Measurements from ENCODE around the gene PRRC2B. TPM values are rescaled to one million over a fixed set of nuclear protein-coding genes. Genes with fewer than 3 reads are reported as not detected.

PRRC2B gene
- total and polyA plus RNA-seq, 9 donors: 86.7 to 319 (median 234) TPM

DNA sequence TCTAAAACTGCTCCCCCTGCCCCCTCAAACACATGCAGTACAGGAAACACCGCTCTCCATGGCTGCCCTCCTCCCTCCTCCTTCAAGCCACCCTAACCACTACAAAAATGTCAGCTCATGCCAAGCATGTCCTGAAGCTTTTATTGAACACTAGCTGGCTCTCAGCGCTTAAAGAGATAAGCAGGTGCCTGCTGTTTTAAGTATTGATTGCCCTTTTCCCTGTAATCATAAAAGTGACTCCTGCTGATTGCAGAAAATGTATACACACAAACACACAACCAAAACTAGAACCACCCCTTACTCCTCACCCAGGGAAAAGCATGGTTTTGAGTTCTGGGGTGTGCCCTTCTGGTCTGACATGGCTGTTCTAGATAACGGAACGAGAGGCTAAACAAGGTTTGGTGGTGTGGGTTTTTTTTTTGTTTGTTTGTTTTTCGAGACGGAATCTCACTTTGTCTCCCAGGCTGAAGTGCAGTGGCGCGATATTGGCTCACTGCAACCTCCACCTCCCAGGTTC, 140.9 kb downstream of the PRRC2B start:
- Histone ChIP-seq H3K9me3 (no peaks in the 10 kb centered on the region), H3K4me3 (no peak overlapping the region), H3K27me3 (no peaks in the 10 kb centered on the region), H3K27ac (no peak overlapping the region), H3K4me1 (ENCODE audit: insufficient read depth) (peaks cover 7% of the 10 kb centered on the region), H3K36me3 (no peaks in the 10 kb centered on the region)
- WGBS, 3 donors: 53 to 60% (median 58%) methylated on average over 8 of the region's 8 CpGs
- DNase-seq: no peak
- TF ChIP-seq, protein P1, sequence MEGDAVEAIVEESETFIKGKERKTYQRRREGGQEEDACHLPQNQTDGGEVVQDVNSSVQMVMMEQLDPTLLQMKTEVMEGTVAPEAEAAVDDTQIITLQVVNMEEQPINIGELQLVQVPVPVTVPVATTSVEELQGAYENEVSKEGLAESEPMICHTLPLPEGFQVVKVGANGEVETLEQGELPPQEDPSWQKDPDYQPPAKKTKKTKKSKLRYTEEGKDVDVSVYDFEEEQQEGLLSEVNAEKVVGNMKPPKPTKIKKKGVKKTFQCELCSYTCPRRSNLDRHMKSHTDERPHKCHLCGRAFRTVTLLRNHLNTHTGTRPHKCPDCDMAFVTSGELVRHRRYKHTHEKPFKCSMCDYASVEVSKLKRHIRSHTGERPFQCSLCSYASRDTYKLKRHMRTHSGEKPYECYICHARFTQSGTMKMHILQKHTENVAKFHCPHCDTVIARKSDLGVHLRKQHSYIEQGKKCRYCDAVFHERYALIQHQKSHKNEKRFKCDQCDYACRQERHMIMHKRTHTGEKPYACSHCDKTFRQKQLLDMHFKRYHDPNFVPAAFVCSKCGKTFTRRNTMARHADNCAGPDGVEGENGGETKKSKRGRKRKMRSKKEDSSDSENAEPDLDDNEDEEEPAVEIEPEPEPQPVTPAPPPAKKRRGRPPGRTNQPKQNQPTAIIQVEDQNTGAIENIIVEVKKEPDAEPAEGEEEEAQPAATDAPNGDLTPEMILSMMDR (IDR thresholded peaks at IDR 0.05): no peak
- no peak for TF ChIP-seq EP300 (IDR thresholded peaks at IDR 0.05)
- no peak for TF ChIP-seq POLR2A (IDR thresholded peaks at IDR 0.05)
- intact Hi-C loops (cut with DNase I): loop anchor here in 1 of 4 donors (10.0 kb wide), 1 partner anchor 200 kb away; no protein-coding TSS in a partner anchor

DNA sequence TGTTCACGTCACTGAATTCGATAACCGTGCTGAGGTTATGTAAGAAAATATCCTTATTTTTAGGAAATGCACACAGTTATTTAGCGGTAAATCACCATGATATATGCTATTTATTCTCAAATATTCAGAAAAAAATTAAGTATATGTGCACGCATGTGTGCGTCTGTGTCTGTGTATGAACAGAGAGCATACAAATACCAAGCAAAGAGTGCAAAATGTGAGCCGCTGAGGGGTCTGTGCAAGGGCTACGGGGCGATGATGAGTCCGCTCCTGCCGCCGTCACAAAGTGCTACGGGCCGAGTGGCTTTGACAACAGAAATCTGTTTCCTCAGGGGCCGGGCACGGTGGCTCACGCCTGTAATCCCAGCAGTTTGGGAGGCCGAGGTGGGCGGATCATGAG, 144.1 kb downstream of the PRRC2B start:
- no peak overlapping the region for H3K27ac ChIP-seq
- TF ChIP-seq, protein P1 (IDR thresholded peaks at IDR 0.05): no peak
- TF ChIP-seq POLR2A (IDR thresholded peaks at IDR 0.05): no peak
- intact Hi-C loops (cut with DNase I): loop anchor here in 1 of 4 donors (10.0 kb wide), 1 partner anchor 197 kb away; no protein-coding TSS in a partner anchor
- H3K9me3 ChIP-seq: no peaks in the 10 kb centered on the region
- no peak overlapping the region for H3K4me3 ChIP-seq
- DNase-seq: no peak
- WGBS, 3 donors: 94 to 95% (median 95%) methylated on average over 19 of the region's 19 CpGs
- H3K27me3 ChIP-seq: no peaks in the 10 kb centered on the region
- no peaks in the 10 kb centered on the region for H3K4me1 ChIP-seq (ENCODE audit: insufficient read depth)
- no peaks in the 10 kb centered on the region for H3K36me3 ChIP-seq

DNA sequence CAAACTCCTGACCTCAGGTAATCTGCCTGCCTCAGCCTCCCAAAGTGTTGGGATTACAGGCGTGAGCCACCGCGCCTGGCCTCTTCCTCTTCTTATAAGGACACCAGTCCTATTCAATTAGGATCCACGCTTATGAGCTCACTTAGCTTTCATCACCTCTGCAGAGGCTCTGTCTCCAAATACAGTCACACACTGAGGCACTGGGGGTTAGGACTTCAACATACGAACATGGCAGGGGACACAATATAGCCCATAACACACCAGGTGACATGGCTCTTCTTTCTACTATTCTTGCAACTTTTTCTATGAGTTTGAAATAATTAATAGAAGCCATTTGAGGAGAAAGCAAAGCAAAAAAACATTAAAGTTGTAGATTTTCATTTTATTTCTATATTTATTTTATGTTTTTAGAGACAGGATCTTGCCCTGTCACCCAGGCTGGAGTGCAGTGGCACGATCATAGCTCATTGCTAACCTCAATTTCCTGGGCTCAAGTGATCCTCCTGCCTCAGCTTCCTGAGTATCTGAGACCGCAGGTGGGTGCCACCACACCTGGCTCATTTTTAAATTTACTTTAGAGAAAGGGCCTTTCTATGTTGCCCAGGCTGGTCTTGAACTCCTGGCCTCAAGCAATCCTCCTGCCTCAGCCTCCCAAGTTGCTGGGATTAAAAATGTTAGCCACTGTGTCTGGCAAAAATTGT, 145.5 kb downstream of the PRRC2B start:
- no peak for TF ChIP-seq POLR2A (IDR thresholded peaks at IDR 0.05)
- H3K9me3 ChIP-seq: peaks cover 3 to 5% of the 10 kb centered on the region in 2 donors
- no peak overlapping the region for H3K27ac ChIP-seq
- no peaks in the 10 kb centered on the region for H3K27me3 ChIP-seq
- intact Hi-C loops (cut with DNase I): loop anchor here in 1 of 4 donors (10.0 kb wide), 1 partner anchor 195 kb away; no protein-coding TSS in a partner anchor
- DNase-seq: no peak
- H3K36me3 ChIP-seq: no peaks in the 10 kb centered on the region
- whole genome bisulfite sequencing, 3 donors: 87 to 93% (median 90%) methylated on average over 7 of the region's 7 CpGs
- no peak overlapping the region for H3K4me3 ChIP-seq
- H3K4me1 ChIP-seq (ENCODE audit: insufficient read depth): no peaks in the 10 kb centered on the region

DNA sequence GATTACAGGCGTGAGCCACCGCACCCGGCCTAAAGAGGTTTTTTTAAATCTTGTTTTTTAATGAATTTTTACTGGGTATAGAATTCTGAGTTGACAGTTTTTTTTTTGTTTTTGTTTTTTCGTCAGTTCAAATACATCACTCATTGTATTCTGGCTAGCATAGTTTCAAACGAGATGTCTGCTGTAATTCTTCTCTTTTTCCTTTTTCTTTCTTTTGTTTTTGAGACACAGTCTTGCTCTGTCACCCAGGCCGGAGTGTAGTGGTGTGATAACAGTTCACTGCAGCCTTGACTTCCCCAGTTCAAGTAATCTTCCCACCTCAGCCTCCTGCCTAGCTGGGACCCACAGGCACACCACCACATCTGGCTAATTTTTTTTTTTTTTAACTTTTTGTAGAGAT, 149.3 kb downstream of the PRRC2B start:
- Histone ChIP-seq H3K36me3 (no peaks in the 10 kb centered on the region), H3K27ac (no peak overlapping the region), H3K4me3 (no peak overlapping the region), H3K4me1 (ENCODE audit: insufficient read depth) (peaks cover 3% of the 10 kb centered on the region), H3K27me3 (no peaks in the 10 kb centered on the region), H3K9me3 (peaks cover 3 to 10% of the 10 kb centered on the region in 2 donors)
- intact Hi-C loops (cut with DNase I): no loop called here
- DNase-seq: no peak
- TF ChIP-seq, protein P1 (IDR thresholded peaks at IDR 0.05): no peak
- TF ChIP-seq POLR2A (IDR thresholded peaks at IDR 0.05): no peak
- TF ChIP-seq EP300 (IDR thresholded peaks at IDR 0.05): no peak
- WGBS, 3 donors: 85 to 91% (median 87%) methylated on average over 6 of the region's 6 CpGs

Measured in ovary (tissue), 9 donors.